ENCODE results near the gene SEMA4D.

GRCh38 chr9:89466451-89467277 lies 31.2 kb downstream of the SEMA4D start:
- no peak for TF ChIP-seq CTCF (CRISPR knock-in tag; IDR thresholded peaks at IDR 0.05)
- no peak for TF ChIP-seq MAFF (IDR thresholded peaks at IDR 0.05; ENCODE audit: low read depth, low read length)
- no peak for TF ChIP-seq ARNT (IDR thresholded peaks at IDR 0.05)
- TF ChIP-seq EP300 (IDR thresholded peaks at IDR 0.05; ENCODE audit: low read depth in 2 of 2, low read length in 2 of 2): no peak
- TF ChIP-seq EP300 (CRISPR knock-in tag; IDR thresholded peaks at IDR 0.05; ENCODE audit: borderline replicate concordance): no peak
- TF ChIP-seq SP4 (CRISPR knock-in tag; IDR thresholded peaks at IDR 0.05): no peak
- TF ChIP-seq ARID2 (CRISPR knock-in tag; IDR thresholded peaks at IDR 0.05; ENCODE audit: borderline replicate concordance): no peak
